Measurements from ENCODE around the gene MEI1. TPM values are rescaled to one million over a fixed set of nuclear protein-coding genes. Genes with fewer than 3 reads are reported as not detected.

The MEI1 gene
- total RNA-seq, 5 donors from 2014 or later (not counting 1 experiment from before 2014, with no cell fraction given) = 52.7 to 89.2 (median 72.9) TPM

DNA sequence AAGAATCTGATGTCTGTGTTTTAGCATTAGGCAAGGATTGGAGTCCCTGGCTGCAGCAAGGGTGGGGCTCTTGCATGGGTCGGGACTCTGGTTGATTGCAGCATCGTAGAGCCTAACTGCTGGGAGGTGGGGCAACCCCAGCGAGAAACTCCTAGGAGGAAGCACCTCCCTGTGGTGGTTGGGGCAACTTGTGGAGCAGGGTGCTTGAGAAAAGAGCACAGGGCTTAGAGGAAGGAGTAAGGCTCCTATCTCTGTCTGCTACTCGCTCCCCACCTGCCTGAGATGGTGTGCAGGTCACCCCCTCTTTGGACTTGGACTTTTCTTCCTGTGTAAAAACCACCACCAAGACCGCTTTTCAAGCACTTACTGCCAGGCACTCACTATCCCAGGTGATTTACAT lies 149.2 kb downstream of the MEI1 start:
- Mint-ChIP-seq H3K27ac (no peak overlapping the region), H3K36me3 (peaks cover 10% of the 10 kb centered on the region), H3K4me1 (peaks cover 33 to 58% (median 53%) of the 10 kb centered on the region in 3 donors), H3K4me3 (no peak overlapping the region), H3K27me3 (no peaks in the 10 kb centered on the region), H3K9me3 (no peaks in the 10 kb centered on the region)
- CTCF ChIA-PET = interaction anchor here in 1 of 2 donors (0.6 kb wide), 1 partner anchor 24 kb away, joined by 3 read pairs; no protein-coding TSS in a partner anchor
- WGBS (ENCODE audit: insufficient coverage) = 62% methylated on average over 3 of the region's 5 CpGs
- DNase-seq (peak in 2 of 35 experiments; percentile 28 to 33), ATAC-seq (replicated peaks in 1 of 4) (peak in 1 of 4 experiments; percentile 38)
- Histone ChIP-seq H3K4me3 (ENCODE audit: control insufficient read depth in 1 of 2, extremely low read depth in 1 of 2, low read length in 1 of 2) (no peak overlapping the region), H3K4me1 (ENCODE audit: control insufficient read depth in 1 of 2, extremely low read depth in 1 of 2, insufficient read depth in 2 of 2, low read length in 2 of 2) (peaks cover 0 to 15% of the 10 kb centered on the region in 2 experiments), H3K36me3 (ENCODE audit: control insufficient read depth in 2 of 2, extremely low read depth in 1 of 2, insufficient read depth in 1 of 2, low read length in 1 of 2) (peaks cover 1 to 5% of the 10 kb centered on the region in 2 donors), H3K9me3 (no peaks in the 10 kb centered on the region), H3K27me3 (replicated peaks in 1 of 2; ENCODE audit: control insufficient read depth in 2 of 2, extremely low read depth in 1 of 2, insufficient read depth in 2 of 2, low read length in 1 of 2) (no peaks in the 10 kb centered on the region), H3K27ac (ENCODE audit: low read length) (no peak overlapping the region)
- POLR2A ChIA-PET = interaction anchor here in 1 of 2 donors (0.6 kb wide), 1 partner anchor 1121 kb away, joined by 3 read pairs; no protein-coding TSS in a partner anchor

Other genes with a start within 250 kb of the MEI1 start
- 10 to 100 TPM; 29.0 to 45.9 (median 38.0) TPM for gene PHF5A, start 230.8 kb upstream of the MEI1 start, total RNA-seq
- 10 to 100 TPM; 72.0 to 82.2 (median 77.0) TPM for gene ACO2, start 230.4 kb upstream of the MEI1 start, total RNA-seq
- 10 to 100 TPM; 20.6 to 57.7 (median 44.9) TPM for gene POLR3H, start 155.0 kb upstream of the MEI1 start, total RNA-seq
- gene CSDC2, start 138.5 kb upstream of the MEI1 start, total RNA-seq = under 1 TPM in 3 of 5 donors, not detected in 2; 0.13 to 0.23 (median 0.16) TPM
- gene PMM1, start 109.7 kb upstream of the MEI1 start, total RNA-seq = 10 to 100 TPM; 22.6 to 39.7 (median 33.4) TPM
- gene DESI1, start 78.5 kb upstream of the MEI1 start, total RNA-seq = 10 to 100 TPM; 19.9 to 31.3 (median 28.7) TPM
- 100 to 1,000 TPM; 159 to 174 (median 168) TPM for gene XRCC6, start 78.2 kb upstream of the MEI1 start, total RNA-seq
- gene SNU13, start 10.6 kb upstream of the MEI1 start, total RNA-seq = 100 to 1,000 TPM; 108 to 145 (median 122) TPM
- gene CCDC134, start 101.2 kb downstream of the MEI1 start, total RNA-seq = 10 to 100 TPM; 14.4 to 21.7 (median 16.7) TPM
- 100 to 1,000 TPM in 3 of 5 donors, 10 to 100 TPM in 2; 71.9 to 128 (median 112) TPM for gene SREBF2, start 133.6 kb downstream of the MEI1 start, total RNA-seq
- 1 to 10 TPM in 1 of 5 donors, under 1 TPM in 3, not detected in 1; 0.56 to 1.2 (median 0.75) TPM for gene SHISA8, start 215.6 kb downstream of the MEI1 start, total RNA-seq
- 10 to 100 TPM; 11.4 to 22.5 (median 15.4) TPM for gene TNFRSF13C, start 227.3 kb downstream of the MEI1 start, total RNA-seq
- 10 to 100 TPM in 2 of 5 donors, 1 to 10 TPM in 3; 5.1 to 16.7 (median 7.9) TPM for gene CENPM, start 247.6 kb downstream of the MEI1 start, total RNA-seq